ENCODE measurements around the gene COL23A1.
"Not testable (repeated sequence)": the region's sequence is repeated elsewhere in the genome, so short reads cannot be mapped to it uniquely, and the experiment has no call there.

Gene COL23A1

DNA sequence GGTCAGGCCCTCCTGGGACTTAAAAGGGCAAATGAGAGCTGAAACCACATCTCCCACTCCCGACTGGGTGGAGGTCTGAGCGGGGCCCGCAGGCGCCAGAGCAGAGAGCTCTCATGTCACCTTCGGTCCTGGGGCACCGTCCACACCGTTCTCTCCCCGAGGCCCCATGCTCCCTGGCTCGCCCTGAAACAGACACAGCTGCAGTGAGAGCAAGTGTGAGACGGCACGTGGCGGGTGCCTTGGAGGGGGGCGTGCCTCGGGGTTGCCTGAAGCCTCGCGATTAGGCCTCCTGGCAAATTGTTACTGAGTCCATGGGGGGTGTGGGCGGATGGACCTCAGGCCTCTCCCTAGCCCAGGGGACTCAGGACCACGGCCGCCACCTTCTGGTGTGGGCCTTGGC lies 333.4 kb downstream of the COL23A1 start:
- no peak overlapping the region for H3K4me3 ChIP-seq (replicated peaks; ENCODE audit: low read depth, low read length)
- TF ChIP-seq, protein P1, sequence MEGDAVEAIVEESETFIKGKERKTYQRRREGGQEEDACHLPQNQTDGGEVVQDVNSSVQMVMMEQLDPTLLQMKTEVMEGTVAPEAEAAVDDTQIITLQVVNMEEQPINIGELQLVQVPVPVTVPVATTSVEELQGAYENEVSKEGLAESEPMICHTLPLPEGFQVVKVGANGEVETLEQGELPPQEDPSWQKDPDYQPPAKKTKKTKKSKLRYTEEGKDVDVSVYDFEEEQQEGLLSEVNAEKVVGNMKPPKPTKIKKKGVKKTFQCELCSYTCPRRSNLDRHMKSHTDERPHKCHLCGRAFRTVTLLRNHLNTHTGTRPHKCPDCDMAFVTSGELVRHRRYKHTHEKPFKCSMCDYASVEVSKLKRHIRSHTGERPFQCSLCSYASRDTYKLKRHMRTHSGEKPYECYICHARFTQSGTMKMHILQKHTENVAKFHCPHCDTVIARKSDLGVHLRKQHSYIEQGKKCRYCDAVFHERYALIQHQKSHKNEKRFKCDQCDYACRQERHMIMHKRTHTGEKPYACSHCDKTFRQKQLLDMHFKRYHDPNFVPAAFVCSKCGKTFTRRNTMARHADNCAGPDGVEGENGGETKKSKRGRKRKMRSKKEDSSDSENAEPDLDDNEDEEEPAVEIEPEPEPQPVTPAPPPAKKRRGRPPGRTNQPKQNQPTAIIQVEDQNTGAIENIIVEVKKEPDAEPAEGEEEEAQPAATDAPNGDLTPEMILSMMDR (IDR thresholded peaks at IDR 0.05; ENCODE audit: low read depth, low read length, missing control alignments), result no peak

DNA sequence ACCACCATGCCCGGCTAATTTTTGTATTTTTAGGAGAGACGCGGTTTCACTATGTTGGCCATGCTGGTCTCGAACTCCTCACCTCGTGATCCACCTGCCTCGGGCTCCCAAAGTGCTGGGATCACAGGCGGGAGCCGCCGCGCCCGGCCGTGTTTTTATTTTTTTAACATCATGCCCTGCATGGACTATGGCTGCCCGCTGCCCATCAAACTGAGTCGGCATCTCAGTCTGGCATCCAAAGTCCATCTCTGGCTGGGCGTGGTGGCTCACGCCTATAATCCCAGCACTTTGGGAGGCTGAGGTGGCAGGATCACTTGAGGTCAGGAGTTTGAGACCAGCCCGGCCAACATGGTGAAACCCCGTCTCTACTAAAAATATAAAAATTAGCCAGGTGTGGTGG lies 336.6 kb downstream of the COL23A1 start:
- DNase-seq (ENCODE audit: extremely low read depth, low read depth); H3K4me3 ChIP-seq (replicated peaks; ENCODE audit: low read depth, low read length): not testable (repeated sequence)

More for the DNA sequence above, 333.4 kb downstream of the COL23A1 start:
- no peak for DNase-seq (ENCODE audit: extremely low read depth, low read depth)

DNA sequence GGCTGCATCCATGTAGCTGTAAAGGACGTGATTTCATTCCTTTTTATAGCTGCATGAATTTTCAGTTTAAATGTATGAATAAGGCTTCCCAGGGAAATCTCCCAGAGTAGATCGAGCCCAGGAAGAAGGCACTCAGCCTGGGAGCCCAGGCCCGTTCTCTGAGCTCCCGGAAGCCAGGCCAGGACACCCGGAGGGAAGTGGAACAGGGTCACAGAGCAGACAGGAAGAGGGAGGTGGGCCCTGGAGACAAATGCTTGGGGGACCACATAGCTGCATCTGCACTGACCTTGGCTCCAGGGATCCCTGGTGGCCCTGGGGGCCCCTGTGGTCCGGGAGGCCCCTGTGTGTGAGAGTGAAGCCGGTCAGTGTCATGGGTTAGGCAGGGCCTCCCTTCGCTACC lies 337.9 kb downstream of the COL23A1 start:
- DNase-seq (ENCODE audit: extremely low read depth, low read depth), result no peak
- TF ChIP-seq, protein P1 (IDR thresholded peaks at IDR 0.05; ENCODE audit: low read depth, low read length, missing control alignments), result no peak
- no peak overlapping the region for H3K4me3 ChIP-seq (replicated peaks; ENCODE audit: low read depth, low read length)

DNA sequence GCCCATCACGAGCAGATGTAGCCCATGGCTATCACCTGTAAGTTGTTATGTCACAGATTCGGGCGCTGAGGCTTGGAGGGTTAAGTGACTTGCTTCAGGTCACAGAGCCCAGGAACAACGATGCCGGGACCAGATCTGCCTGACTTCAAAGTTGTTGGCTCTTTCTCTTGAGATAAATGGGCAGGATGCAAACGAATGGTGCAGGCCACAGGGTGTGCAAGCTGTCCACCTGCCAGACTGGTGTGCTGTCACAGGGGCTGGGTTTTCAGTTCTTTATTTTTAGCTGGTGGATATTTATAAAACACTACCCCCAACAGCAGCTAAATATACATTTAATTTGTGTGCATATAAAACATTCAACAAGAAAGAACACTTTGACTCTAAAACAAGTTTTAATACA lies 339.9 kb downstream of the COL23A1 start:
- TF ChIP-seq, protein P1 (IDR thresholded peaks at IDR 0.05; ENCODE audit: low read depth, low read length, missing control alignments), result no peak
- no peak overlapping the region for H3K4me3 ChIP-seq (replicated peaks; ENCODE audit: low read depth, low read length)
- no peak for DNase-seq (ENCODE audit: extremely low read depth, low read depth)

DNA sequence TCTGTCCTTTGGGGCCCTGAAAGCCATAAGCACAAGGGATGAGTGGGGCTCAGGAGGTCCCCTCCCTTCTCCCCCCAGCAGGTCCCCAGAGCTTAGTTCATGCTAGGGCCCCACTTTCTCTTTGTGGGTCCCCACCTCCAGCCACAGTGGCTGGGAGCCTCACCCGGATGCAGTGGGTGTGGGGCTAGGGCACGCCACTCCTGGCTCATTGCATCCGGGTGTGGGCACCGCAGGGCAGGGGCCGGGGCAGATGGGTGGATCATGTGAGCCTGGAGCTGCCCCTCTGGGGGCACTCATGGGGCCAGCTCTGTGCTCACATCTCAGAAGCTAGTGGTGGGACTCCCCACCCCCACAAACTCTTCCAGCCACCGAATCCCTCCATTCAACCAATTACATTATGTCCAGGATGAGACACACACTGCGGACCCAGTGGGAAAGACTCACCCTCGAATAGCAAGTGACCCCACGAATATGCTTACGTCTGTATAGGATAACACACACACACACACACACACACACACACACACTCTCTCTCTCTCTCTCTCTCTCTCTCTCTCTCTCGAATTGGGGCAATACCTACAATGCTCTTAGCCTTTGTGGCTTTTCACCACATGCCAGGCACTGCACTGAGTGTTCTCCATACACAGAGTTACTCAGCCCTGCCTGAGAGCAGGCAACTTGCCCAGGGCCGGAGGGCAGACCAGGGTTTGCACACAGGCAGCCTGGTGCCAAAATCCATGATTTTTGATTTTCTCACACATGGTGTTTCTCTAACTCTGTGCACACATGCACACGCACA lies 340.8 kb downstream of the COL23A1 start:
- no peak for DNase-seq (ENCODE audit: extremely low read depth, low read depth)
- no peak overlapping the region for H3K4me3 ChIP-seq (replicated peaks; ENCODE audit: low read depth, low read length)
- TF ChIP-seq, protein P1 (IDR thresholded peaks at IDR 0.05; ENCODE audit: low read depth, low read length, missing control alignments), result no peak

DNA sequence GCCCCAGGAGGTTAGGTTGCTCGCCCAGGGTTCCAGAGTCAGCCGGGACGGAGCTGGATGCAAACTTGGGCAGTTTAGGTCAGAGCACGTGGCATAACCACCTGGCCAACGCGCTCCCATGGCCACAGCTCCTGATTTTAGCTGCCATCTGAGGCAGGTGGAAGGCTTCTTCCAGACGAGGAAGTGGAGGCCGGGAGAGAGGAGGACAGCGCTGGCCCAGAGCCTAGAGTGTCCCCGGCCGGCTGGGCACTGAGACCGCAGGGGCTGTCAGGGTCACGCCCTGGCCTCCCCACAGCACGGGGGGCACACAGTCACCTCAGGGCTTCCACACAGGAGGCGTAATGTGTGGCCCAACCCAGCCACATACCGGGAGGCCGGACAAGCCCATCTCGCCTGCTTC lies 341.4 kb downstream of the COL23A1 start:
- TF ChIP-seq, protein P1 (IDR thresholded peaks at IDR 0.05; ENCODE audit: low read depth, low read length, missing control alignments), result no peak
- DNase-seq (ENCODE audit: extremely low read depth, low read depth), result no peak
- no peak overlapping the region for H3K4me3 ChIP-seq (replicated peaks; ENCODE audit: low read depth, low read length)

DNA sequence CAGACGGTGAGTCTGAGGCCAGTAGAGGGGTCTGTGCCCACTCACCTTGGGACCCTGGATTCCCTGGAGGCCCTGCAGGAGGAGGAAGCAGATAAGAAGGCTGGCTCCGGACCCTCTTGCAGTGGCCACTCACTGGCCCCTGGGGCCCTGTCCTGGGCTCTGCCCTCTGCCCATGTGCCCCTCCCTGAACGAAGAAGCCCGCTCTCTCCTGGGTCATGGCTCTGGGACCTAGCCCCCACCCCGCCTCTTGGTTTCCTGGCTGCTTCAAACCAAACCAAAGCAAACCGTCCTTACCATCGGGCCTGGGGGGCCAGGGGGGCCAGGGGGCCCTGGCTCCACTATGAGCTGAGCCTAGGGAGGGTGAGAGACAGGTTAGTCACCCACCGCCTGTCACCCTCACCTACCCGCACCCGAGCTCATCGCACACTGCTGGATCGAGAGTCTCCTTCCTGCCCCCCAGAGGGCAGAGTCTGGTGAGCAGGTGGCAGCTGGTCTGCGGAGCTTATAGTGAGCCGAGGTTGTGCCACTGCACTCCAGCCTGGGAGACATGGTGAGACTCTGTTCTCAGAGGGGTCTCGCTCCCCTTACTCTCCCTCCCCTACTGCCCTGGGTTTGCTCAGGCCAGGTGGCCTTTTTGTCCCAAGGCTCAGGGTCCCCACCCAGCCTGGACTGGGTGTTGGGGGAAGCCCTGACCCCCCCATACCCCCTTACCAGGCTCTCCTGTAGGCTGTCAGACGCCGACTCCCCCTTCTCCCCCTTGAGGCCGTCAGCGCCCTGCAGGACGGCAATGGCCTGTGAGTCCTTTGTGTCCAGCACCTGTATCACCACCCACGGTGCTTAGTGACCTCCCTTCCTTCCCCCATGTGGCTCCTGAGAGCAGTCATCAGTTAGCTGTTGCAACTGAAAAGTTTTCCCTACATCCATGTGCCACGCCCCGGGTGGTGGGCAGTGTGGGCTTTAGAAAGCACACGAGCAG lies 342.4 kb downstream of the COL23A1 start:
- DNase-seq (ENCODE audit: extremely low read depth, low read depth), result no peak
- TF ChIP-seq, protein P1 (IDR thresholded peaks at IDR 0.05; ENCODE audit: low read depth, low read length, missing control alignments), result no peak
- H3K4me3 ChIP-seq (replicated peaks; ENCODE audit: low read depth, low read length), result no peak overlapping the region
